Spleen (tissue), 11 donors: ENCODE data around the gene ARID3B. TPM values are rescaled to one million over a fixed set of nuclear protein-coding genes. Genes with fewer than 3 reads are reported as not detected.

Experiments used
- DNase-seq: peaks from one replicate; pipeline ENCODE4 v3.0.0-alpha.2; 2020
- H3K27ac ChIP-seq, 8 donors: fragments of 200-600 bp; sonication (generic) in 7 of 8; 1 replicate in 4 of 8; 2 replicates in 4 of 8; pipeline versions ENCODE4 v1.5.0 to v1.8.0; 2016 to 2021; ENCODE audit warnings: inconsistent platforms in 4 of 8, mild to moderate bottlenecking in 4 of 8, moderate library complexity in 1 of 8
- H3K27me3 ChIP-seq, 7 donors: fragments of 200-600 bp; sonication (generic) in 6 of 7; replicated peaks in 1 of 7; 1 replicate in 4 of 7; 2 replicates in 3 of 7; pipeline versions ENCODE4 v1.5.0 to v1.8.0; 2016 to 2021; ENCODE audit warnings: inconsistent platforms in 3 of 7, mild to moderate bottlenecking in 1 of 7
- H3K36me3 ChIP-seq, 6 donors: fragments of 200-600 bp; sonication (generic) in 5 of 6; 1 replicate in 4 of 6; 2 replicates in 2 of 6; pipeline versions ENCODE4 v1.5.0 to v1.8.0; 2016 to 2021; ENCODE audit warnings: inconsistent platforms in 2 of 6
- H3K4me1 ChIP-seq, 6 donors: fragments of 200-600 bp; sonication (generic) in 5 of 6; 1 replicate in 3 of 6; 2 replicates in 3 of 6; pipeline versions ENCODE4 v1.5.0 to v1.8.0; 2016 to 2021; ENCODE audit warnings: inconsistent platforms in 3 of 6
- H3K4me3 ChIP-seq, 8 donors: fragments of 200-600 bp; sonication (generic) in 7 of 8; 1 replicate in 4 of 8; 2 replicates in 4 of 8; pipeline versions ENCODE4 v1.5.0 to v1.8.0; 2016 to 2021; ENCODE audit warnings: inconsistent platforms in 4 of 8, mild to moderate bottlenecking in 4 of 8, moderate library complexity in 2 of 8
- H3K9me3 ChIP-seq, 8 donors: fragments of 200-600 bp; sonication (generic) in 7 of 8; 1 replicate in 4 of 8; 2 replicates in 4 of 8; pipeline versions ENCODE4 v1.5.0 to v1.8.0; 2016 to 2021; ENCODE audit warnings: inconsistent platforms in 4 of 8
- POLR2A ChIP-seq, 3 donors: fragments of 450-650 bp; IDR thresholded peaks; one replicate each; pipeline ENCODE4 v1.5.1; 2017; ENCODE audit warnings: antibody characterized with exemption in 3 of 3, mild to moderate bottlenecking in 1 of 3
- POLR2AphosphoS5 ChIP-seq, 3 donors: sonication (generic); formaldehyde crosslinking; IDR thresholded peaks; one replicate each; pipeline ENCODE4 v1.5.1; 2017; ENCODE audit warnings: antibody characterized with exemption in 3 of 3
- WGBS, 5 donors: extraction: QIAGEN DNeasy Blood & Tissue Kit in 3 of 5; methylation state at CpG; one replicate each; pipeline versions ENCODE4 v1.1.5 to v1.1.7; 2013 to 2018; 5-methylcytosine and 5-hydroxymethylcytosine counted together
- intact Hi-C: fragments of 100-400 bp; cut with DNase I; formaldehyde crosslinking; loops from one replicate; pipeline ENCODE4 v1.15.0; 2023; ENCODE audit warnings: low total_unique reads
- polyA plus RNA-seq, 3 donors: library from polyadenylated mRNA; stranded (reverse); fragments of 200-250 nt; gene quantifications; one replicate each; pipeline ENCODE4 v1.2.1, GENCODE V29; 2013
- total RNA-seq, 7 donors: library from RNA; depleted of rRNA in 3 of 7; stranded (reverse); fragments of >200 nt in 3 of 7; fragmentation: NEBNext Ultra II Directional in 4 of 7; extraction: Animal tissue kit (Norgen Biotek cat#: 25700) in 4 of 7; gene quantifications; one replicate each; pipeline versions ENCODE4 v1.1.0 to v1.2.1, GENCODE V29; 2016 to 2021
- TF ChIP-seq, protein P1 (sequence below), 11 experiments: fragments of 200-600 bp in 7 of 11; fragments of 450-650 bp in 4 of 11; sonication (generic) in 4 of 11; IDR thresholded peaks in 8 of 11; conservative IDR thresholded peaks in 3 of 11; 1 replicate in 7 of 11; 2 replicates in 4 of 11; pipeline versions ENCODE4 v1.4.0 to v1.8.0; 2016 to 2021; ENCODE audit warnings: antibody characterized with exemption in 11 of 11, inconsistent platforms in 4 of 11, mild to moderate bottlenecking in 1 of 11
- donor health status: healthy with polysubstance abuse.
- donor health status: DM: no; HTN: no; CAD: no; lungs with moderate emphysema.
- donor health status: DM: no; HTN: no; CAD: no.
- donor health status: Bipolar disorder and iron deficiency.
- donor health status: healthy.
- donor health status: DM: no; HTN: no; CAD: no.
- donor health status: DM: yes; HTN: yes; CAD: no.

Gene ARID3B
- total and polyA plus RNA-seq, 10 donors = 3.5 to 25.2 (median 15.6) TPM

GRCh38 chr15:74552773-74553441 lies 11.9 kb downstream of the ARID3B start:
- no peak for DNase-seq
- H3K4me1 ChIP-seq = peaks cover 0 to 46% (median 6%) of the 10 kb centered on the region in 6 donors
- peaks cover 0 to 83% (median 28%) of the 10 kb centered on the region in 6 donors for H3K36me3 ChIP-seq
- no peak overlapping the region for H3K27ac ChIP-seq
- WGBS, 5 donors = 67 to 76% (median 74%) methylated on average over 5 of the region's 5 CpGs
- intact Hi-C loops = no loop called here
- no peak overlapping the region for H3K4me3 ChIP-seq
- TF ChIP-seq POLR2A (IDR thresholded peaks at IDR 0.05) (no peak), POLR2AphosphoS5 (IDR thresholded peaks at IDR 0.05) (no peak)
- TF ChIP-seq, protein P1, sequence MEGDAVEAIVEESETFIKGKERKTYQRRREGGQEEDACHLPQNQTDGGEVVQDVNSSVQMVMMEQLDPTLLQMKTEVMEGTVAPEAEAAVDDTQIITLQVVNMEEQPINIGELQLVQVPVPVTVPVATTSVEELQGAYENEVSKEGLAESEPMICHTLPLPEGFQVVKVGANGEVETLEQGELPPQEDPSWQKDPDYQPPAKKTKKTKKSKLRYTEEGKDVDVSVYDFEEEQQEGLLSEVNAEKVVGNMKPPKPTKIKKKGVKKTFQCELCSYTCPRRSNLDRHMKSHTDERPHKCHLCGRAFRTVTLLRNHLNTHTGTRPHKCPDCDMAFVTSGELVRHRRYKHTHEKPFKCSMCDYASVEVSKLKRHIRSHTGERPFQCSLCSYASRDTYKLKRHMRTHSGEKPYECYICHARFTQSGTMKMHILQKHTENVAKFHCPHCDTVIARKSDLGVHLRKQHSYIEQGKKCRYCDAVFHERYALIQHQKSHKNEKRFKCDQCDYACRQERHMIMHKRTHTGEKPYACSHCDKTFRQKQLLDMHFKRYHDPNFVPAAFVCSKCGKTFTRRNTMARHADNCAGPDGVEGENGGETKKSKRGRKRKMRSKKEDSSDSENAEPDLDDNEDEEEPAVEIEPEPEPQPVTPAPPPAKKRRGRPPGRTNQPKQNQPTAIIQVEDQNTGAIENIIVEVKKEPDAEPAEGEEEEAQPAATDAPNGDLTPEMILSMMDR (IDR thresholded peaks at IDR 0.05 in 8 of 11, conservative IDR thresholded peaks at IDR 0.05 in 3 of 11) = no peak
- no peaks in the 10 kb centered on the region for H3K9me3 ChIP-seq
- H3K27me3 ChIP-seq = no peaks in the 10 kb centered on the region

GRCh38 chr15:74555192-74555591 lies 14.2 kb downstream of the ARID3B start:
- TF ChIP-seq, protein P1 (IDR thresholded peaks at IDR 0.05 in 8 of 11, conservative IDR thresholded peaks at IDR 0.05 in 3 of 11) = no peak
- TF ChIP-seq POLR2AphosphoS5 (IDR thresholded peaks at IDR 0.05) (no peak), POLR2A (IDR thresholded peaks at IDR 0.05) (no peak)
- Histone ChIP-seq H3K27me3 (no peaks in the 10 kb centered on the region), H3K27ac (no peak overlapping the region), H3K4me3 (no peak overlapping the region), H3K4me1 (peaks cover 0 to 27% (median 3%) of the 10 kb centered on the region in 6 donors), H3K9me3 (no peaks in the 10 kb centered on the region), H3K36me3 (peaks cover 0 to 74% (median 23%) of the 10 kb centered on the region in 6 donors)
- intact Hi-C loops = no loop called here
- WGBS, 5 donors = 79 to 97% (median 90%) methylated on average over 4 of the region's 4 CpGs
- no peak for DNase-seq

DNA sequence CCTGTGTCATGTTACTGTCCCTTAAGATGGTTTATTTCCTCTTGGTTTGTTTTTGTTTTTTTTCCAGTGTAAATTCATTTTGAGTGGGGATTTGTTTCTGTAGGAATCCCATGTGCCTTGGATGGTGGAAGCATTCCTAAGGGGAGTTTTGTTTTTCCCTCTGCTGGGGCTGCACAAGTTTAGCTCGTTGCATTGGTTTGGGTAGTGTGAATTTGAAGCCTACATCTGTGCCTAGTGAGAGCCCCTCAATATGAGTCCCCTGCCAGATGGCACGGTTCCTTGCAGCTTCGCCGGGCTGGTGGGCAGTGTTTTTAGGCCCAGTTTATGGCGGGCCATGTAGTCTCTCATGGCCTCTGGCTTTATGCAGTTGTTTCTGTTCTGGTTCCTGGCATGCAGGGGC lies 17.7 kb downstream of the ARID3B start:
- Histone ChIP-seq H3K27me3 (no peaks in the 10 kb centered on the region), H3K9me3 (no peaks in the 10 kb centered on the region), H3K27ac (no peak overlapping the region), H3K4me1 (peaks cover 0 to 3% (median 0%) of the 10 kb centered on the region in 6 donors), H3K36me3 (peaks cover 0 to 63% (median 14%) of the 10 kb centered on the region in 6 donors), H3K4me3 (no peak overlapping the region)
- intact Hi-C loops = no loop called here
- WGBS, 5 donors = 95 to 98% (median 96%) methylated on average over 5 of the region's 5 CpGs
- TF ChIP-seq, protein P1 (IDR thresholded peaks at IDR 0.05 in 8 of 11, conservative IDR thresholded peaks at IDR 0.05 in 3 of 11) = no peak
- no peak for TF ChIP-seq POLR2A (IDR thresholded peaks at IDR 0.05)
- DNase-seq = no peak

DNA sequence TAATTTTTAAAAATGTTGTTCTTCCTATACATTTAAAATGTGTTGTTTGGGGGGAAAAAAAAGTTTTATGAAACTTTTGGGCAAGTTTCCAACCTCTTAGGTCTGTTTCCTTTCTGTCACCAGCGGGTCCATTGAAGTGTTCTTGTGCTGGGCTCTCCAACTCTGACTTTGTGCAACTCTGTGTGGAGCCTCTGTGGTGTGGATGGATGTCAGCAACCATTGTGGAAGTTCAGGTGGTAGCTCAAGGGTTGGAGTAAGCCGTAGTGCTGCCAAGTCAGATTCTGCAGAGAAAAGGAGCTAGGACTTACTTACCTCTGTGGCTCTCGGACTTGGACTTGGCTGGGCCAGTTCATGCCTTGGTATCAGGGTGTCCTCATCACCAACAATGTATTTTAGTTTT lies 22.4 kb downstream of the ARID3B start:
- H3K36me3 ChIP-seq = peaks cover 0 to 78% (median 10%) of the 10 kb centered on the region in 6 donors
- TF ChIP-seq POLR2A (IDR thresholded peaks at IDR 0.05) (no peak), POLR2AphosphoS5 (IDR thresholded peaks at IDR 0.05) (no peak)
- TF ChIP-seq, protein P1 (IDR thresholded peaks at IDR 0.05 in 8 of 11, conservative IDR thresholded peaks at IDR 0.05 in 3 of 11) = no peak
- no peak overlapping the region for H3K4me3 ChIP-seq
- H3K4me1 ChIP-seq = peaks cover 0 to 12% (median 0%) of the 10 kb centered on the region in 6 donors
- no peak overlapping the region for H3K27ac ChIP-seq
- no peak for DNase-seq
- WGBS, 5 donors = 53 to 79% (median 69%) methylated on average over 3 of the region's 3 CpGs
- intact Hi-C loops = no loop called here
- H3K27me3 ChIP-seq = no peaks in the 10 kb centered on the region
- no peaks in the 10 kb centered on the region for H3K9me3 ChIP-seq
